Fibroblast of the aortic adventitia (primary cell): ENCODE data around the gene UBE2C. TPM values are rescaled to one million over a fixed set of nuclear protein-coding genes. Genes with fewer than 3 reads are reported as not detected.

Experiments used
- DNase-seq: peaks from one replicate; pipeline ENCODE4 v3.0.0-alpha.2; 2010; ENCODE audit warnings: low read depth
- H3K4me3 ChIP-seq: 2 replicates; pipeline ENCODE4 v1.5.1; 2011; ENCODE audit warnings: low read depth, mild to moderate bottlenecking, control low read depth, low read length, moderate library complexity
- CTCF ChIP-seq: IDR thresholded peaks from 2 replicates; pipeline ENCODE4 v1.5.1; 2011; ENCODE audit warnings: mild to moderate bottlenecking, low read length, control low read depth, inconsistent platforms; ENCODE audit not compliant: insufficient read depth
- total RNA-seq: library from RNA; depleted of rRNA; stranded (reverse); fragments of >200 nt; gene quantifications from 2 replicates; pipeline ENCODE4 v1.2.3, GENCODE V29; 2012; ENCODE audit warnings: low replicate concordance

UBE2C gene
- total RNA-seq, 1 donor: 53.3 TPM

- peak; percentile 63 for DNase-seq
These were observed 5.1 kb downstream of the UBE2C start for GRCh38 chr20:45817376-45818194.

GRCh38 chr20:45818239-45818638 lies 5.8 kb downstream of the UBE2C start:
- no peak overlapping the region for H3K4me3 ChIP-seq
- DNase-seq: no peak
- no peak for TF ChIP-seq CTCF

More at GRCh38 chr20:45817376-45818194, 5.1 kb downstream of the UBE2C start:
- no peak for TF ChIP-seq CTCF
- no peak overlapping the region for H3K4me3 ChIP-seq

- H3K4me3 ChIP-seq: no peak overlapping the region
- DNase-seq: no peak
- no peak for TF ChIP-seq CTCF
These were observed 7.0 kb downstream of the UBE2C start for GRCh38 chr20:45819466-45819865.

- no peak for DNase-seq
- no peak for TF ChIP-seq CTCF
These were observed 9.5 kb downstream of the UBE2C start for GRCh38 chr20:45821947-45822346.

GRCh38 chr20:45822857-45823256 lies 10.4 kb downstream of the UBE2C start:
- no peak overlapping the region for H3K4me3 ChIP-seq
- TF ChIP-seq CTCF: no peak

More at GRCh38 chr20:45821947-45822346, 9.5 kb downstream of the UBE2C start:
- H3K4me3 ChIP-seq: no peak overlapping the region

GRCh38 chr20:45823949-45824835 lies 11.7 kb downstream of the UBE2C start:
- DNase-seq: peak; percentile 39
- H3K4me3 ChIP-seq: no peak overlapping the region
- peak; percentile 59 for TF ChIP-seq CTCF

More at GRCh38 chr20:45822857-45823256, 10.4 kb downstream of the UBE2C start:
- DNase-seq: no peak
